HG03103 (cell line): ENCODE measurements around the gene TMEM92.
"Not testable (repeated sequence)": the region's sequence is repeated elsewhere in the genome, so short reads cannot be mapped to it uniquely, and the experiment has no call there.

ENCODE experiments used
- ATAC-seq: cut with Tn5 transposase; IDR thresholded peaks from one replicate; pipeline ENCODE4 v1.9.1; 2021; ENCODE audit warnings: low read depth; ENCODE audit not compliant: unreplicated experiment

The TMEM92 gene

GRCh38 chr17:50261051-50261915 is 13.0 kb upstream of the TMEM92 start:
- no peak for ATAC-seq

DNA sequence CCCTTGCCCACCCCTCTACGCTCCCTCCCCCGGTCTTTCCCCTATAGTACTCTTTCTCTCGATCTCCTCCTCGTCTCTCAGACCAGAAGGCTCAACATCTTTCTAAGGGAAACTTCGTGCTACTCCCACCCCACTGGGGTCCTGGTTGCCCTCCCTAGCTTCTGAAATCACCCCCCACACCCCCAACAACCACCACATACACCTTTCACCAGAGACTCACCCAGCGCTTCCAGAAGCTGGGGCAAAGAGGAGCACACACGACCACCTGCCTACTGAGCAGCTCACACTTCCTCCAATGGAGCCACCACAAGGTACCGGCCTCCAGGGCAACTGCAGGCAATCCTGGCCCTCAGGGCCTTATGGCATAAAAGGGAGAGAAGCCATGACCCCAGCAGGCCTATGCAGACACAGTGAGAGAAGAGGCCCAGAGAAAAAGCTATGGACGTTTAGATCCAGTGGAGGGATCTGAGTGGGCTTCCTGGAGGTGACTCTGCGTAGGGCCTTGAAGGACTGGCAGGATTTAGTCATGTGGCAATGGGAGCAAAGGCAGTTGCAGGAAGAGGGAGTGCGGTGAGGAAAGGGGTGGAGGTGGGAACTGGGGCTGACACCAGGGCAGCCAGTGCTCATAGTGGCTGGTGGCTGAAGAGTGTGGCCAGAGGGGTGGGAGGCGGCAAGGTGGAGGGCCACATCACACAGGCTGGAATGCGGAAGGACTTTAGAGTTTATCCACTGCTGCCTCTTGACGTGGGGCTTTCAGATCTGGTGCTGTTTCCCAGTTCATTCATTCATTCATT is 12.1 kb upstream of the TMEM92 start:
- no peak for ATAC-seq

DNA sequence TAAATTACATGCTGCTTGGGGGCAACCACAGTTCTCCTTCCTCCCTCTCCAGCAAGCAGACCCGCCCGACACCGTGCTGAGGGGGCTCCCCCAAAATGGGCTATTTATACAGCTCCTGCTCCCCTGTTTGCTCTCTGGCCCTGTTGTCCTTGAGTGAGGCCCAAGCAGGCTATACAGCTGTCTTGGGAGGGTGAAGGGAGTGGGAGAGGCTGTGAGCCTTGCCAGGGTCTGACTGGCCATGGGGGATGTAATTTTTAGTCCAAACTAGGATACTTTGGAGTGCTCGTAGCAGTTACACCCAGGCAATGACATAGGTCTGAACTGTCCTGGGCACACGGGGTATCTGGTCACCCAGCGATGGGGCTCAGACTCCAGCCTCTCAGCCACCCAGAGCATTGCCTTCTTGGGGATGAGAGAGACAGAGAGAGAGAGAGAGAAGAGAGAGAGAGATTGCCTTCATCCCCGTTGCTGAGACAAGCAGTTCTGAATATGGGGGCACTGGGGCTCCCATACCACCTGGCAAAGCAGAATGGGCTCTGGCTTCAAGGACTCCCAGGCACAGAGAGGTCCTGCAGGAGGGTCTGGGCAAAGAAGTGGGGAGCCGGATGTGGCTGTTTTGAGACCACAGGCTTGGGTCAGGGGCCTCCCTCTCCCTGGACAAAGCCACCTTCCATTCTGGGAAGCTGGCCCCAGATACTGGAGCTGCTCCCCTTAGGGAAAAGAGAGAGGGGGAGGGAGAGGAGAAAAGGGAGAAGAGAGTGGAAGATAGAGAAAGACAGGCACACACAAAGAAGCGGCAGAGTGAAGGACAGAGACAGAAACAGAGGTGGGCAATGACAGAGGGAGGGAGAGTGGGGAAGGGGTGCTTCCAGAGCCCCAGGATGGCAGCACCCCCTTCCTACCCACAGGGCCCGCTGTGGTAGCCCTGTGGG is 10.7 kb upstream of the TMEM92 start:
- no peak for ATAC-seq

- no peak for ATAC-seq
Measured at GRCh38 chr17:50264263-50265113, 9.8 kb upstream of the TMEM92 start.

DNA sequence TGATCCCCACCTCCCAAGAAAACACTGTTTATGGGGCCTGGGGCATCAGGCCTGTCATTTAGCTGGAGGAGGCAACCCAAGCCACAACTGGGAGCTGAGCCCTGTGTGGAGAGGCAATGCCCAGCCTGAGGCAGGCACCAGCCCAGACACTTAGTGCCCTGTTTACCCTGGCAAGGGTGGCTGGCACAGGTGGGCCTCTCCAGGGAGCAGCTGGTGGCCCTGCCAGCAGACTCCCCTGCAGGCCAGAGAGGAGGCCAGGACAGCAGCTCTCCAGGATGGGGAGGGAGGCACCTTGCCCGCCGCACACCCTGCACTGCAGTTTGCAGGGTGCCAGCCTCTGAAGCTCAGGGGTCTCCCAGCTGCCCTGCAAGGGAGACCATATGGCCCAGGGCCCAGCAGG is 9.1 kb upstream of the TMEM92 start:
- ATAC-seq = no peak

DNA sequence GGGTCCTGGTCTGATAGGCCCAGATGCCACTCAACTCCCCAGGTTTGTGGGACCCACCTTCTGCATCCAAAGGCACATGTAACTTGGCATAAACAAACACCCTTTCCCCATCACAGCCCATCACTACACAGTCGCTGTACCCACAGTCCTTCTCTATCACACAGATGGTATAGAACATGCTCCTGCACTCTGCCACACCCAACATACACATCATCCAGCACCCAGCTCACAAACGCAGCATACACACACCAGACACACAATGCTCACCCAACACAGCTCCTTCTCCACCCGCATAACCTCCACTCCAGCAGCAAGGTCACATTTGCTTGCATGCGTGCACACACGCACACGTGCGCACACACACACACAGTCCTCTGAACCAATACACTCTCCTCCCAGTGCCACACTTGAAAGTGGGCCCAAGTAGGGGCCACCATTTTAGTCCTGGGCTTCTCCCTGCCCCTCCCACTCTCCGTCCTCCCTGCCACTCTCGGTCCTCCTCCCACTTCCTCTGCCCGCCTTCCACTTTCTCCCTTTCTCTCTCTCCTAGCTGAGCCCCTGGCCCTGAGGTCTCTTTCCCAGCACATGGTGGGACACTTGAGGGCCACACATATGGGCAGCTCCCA is 8.5 kb upstream of the TMEM92 start:
- no peak for ATAC-seq

GRCh38 chr17:50266384-50267073 is 7.7 kb upstream of the TMEM92 start:
- no peak for ATAC-seq

DNA sequence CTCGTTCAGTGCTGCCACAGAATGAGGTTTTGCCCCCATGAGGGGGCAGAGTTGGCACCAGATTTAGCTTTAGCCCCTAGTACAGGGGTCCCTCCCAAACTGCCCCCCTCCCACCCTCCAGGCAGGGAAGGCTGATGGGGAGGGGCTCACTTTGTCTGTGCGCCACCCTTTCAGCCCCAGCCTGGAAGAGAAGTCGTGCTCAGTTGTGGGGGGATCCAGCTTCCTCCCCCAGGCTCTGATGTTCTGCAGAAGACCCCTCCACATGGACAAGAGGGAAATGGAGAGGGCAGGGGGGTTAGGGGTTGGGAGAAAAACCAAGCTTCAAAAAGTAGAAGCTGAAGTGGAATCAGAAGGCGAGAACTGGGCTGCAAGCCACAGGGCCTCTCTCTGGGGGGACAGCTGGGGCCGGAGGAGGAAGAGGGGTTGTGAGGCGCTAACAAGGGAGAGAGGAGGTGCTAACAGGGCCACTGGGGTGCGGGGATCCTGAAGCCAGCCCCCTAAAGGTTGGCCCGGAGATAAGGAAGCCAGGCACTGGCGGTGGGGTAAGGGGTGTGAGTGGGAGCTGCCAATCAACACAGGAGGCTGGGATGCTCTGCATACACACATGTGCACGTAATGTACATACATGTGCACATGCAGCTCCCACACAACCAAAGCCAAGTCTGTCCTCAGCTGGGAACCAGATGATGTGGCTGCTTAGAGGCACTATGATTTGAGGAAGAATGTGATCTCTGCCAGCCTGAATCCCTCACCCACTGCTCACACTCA is 7.0 kb upstream of the TMEM92 start:
- no peak for ATAC-seq

- no peak for ATAC-seq
Measured at GRCh38 chr17:50268026-50268425, 6.2 kb upstream of the TMEM92 start.

DNA sequence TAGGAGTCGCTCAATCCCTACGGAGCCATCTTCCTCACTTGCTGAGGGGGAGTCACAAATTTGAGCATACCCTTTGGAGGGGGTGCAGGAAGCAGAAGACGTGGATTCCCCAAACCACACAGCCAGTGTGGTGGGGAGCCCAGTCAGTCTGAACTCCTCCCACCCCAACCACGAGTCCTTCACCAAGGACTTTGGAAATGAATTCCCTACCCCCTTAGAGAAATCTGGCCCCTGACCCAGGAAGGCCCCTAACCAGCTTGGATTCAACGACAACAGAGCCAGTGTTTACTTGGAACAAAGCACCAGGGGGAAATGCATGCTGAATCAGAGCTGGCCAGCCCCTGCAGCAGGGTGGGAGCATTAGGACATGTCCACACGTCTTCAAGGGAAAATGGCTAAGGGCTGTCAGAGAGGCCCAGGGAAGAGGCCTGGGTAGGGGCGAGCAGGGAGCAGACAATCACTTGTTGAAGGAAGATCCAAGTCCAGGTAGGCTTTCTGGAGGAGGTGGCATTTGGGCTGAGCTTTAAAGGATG is 5.5 kb upstream of the TMEM92 start:
- ATAC-seq = no peak

DNA sequence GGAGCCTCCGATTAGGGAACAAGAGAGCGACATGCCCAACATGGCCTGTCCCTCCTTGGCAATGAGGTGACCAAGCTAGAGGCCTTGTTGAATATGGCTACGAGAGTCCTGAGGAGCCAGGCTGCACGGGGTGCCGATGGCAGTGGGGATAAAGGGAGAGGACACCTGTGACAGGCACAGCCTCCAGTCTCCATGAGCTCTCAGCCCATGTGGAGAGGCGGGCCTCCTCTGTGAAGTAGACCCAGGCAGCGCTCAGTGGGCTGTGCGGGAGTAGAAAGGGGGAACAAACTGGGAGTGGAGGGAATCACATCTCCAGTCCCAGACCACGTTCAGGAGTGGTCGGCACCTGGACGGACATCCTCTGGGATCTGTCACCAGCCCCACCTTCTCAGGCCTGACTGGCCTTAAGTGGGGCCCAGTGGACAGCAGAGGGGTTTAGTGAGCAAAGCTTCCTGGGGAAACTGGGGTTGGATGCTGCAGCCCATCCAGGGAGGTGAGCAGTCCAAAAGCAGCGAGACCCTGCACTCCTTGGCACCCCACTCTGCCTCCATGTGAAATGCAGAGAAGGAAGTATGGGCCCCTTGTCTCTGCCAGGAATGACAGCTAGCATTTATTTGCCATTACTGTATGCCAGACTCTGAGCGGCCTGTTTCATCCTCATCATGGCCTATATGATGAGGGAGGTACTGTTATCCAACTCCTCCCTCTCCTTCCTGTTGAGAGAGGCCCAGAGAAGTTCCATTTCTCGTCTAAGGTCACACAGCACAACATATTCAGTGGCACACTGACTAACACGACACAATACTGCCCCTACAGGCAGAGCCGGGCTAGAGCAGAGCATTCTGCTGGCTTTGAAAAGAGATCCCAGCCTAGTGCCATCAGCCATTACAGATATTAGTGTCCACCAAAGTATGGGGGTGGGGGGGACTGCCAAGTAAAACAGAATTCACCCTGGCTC is 4.5 kb upstream of the TMEM92 start:
- peak; percentile 51 for ATAC-seq

GRCh38 chr17:50270435-50271362 is 3.6 kb upstream of the TMEM92 start:
- no peak for ATAC-seq

DNA sequence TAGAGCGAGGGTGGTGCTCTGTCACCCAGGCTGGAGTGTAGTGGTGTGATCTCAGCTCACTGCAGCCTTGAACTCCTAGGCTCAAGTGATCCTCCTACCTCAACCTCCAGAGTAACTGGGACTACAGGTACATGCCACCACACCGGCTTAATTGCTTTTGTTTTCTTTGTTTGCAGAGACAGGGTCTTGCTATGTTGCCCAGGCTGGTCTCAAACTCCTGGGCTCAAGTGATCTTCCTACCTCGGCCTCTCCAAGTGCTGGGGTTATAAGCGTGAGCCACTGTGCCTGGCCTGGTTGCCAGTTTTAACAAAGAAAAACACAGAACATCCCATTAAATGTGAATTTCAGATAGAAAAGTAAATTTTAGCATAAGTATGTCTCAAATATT is 2.9 kb upstream of the TMEM92 start:
- not testable (repeated sequence) for ATAC-seq

DNA sequence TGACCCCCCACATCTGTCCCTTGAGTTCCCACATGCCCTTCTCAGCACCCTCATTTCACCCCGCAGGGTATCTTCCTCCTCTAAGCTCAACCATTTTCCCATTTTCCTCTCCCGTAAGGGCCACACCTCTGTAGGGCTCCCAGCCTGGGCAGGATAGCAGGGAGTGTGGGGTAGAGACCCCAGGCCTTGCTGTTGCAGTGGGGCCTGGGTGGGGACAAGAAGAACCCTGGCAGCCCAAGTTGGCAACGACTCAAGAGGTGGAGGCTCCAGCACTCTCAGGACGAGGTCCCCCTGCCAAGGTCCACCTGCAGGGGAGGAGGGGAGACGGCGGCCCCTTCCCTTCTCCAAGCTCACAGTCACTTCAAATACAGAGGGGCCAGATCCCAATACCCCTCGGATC is 2.0 kb upstream of the TMEM92 start:
- ATAC-seq = no peak

DNA sequence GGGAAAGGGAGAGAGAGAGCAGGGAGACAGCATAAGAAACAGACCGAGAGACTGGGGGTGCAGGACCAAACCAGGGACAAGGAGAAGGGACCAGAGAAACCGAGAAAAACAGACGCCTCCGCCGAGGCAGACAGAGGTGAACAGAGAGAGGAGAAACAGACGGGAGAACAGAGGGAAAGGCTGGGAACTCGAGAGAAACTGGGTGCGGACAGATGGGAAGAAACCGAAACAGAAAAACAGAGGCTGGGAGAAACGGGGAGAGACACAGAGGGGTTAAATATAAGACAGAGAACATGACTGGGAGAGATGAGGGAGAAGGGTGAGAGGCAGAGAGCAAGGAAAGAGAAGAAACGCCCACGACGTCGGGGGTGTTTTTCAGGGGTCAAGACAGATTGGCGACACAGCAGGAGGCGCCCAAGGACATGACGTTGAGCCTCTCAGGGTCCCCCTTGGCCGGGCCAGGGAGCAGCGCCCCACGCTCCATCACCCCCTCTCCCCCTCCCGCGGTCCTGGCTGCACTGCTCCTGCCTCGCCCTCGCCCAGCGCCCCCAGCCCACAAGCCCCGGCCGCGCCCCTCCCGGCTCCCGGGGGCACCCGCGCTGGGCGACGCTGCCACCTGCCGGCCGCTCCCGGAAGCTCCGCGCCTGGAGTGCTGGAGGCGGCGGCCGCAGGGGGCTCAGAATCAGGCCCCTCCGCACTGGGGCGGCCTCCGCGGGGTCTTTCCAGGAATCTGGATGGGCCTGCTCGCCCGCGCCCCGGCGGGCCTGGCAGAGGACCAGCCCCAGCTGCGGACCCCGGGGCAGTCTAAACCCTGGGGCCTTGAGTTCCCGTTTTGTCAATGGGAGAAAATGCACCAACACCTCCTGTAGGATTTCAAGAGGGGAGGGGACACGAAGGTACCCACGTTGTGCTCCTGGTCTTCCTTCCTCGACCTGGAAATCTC is 1.3 kb upstream of the TMEM92 start:
- ATAC-seq = no peak
